Progenitor cell of endocrine pancreas (in vitro differentiated cells): ENCODE measurements around the gene HNRNPH1. TPM values are rescaled to one million over a fixed set of nuclear protein-coding genes. Genes with fewer than 3 reads are reported as not detected.

Experiments
- DNase-seq: peaks from one replicate; pipeline ENCODE4 v3.0.0; 2021; ENCODE audit warnings: low spot score; ENCODE audit not compliant: unreplicated experiment
- H3K27ac Mint-ChIP-seq: 2 replicates; pipeline ENCODE4 v1.8.0; 2021; ENCODE audit warnings: mild to moderate bottlenecking, moderate library complexity, mixed read lengths
- H3K27me3 Mint-ChIP-seq: 2 replicates; pipeline ENCODE4 v1.8.0; 2021; ENCODE audit warnings: mixed read lengths
- H3K36me3 Mint-ChIP-seq: 2 replicates; pipeline ENCODE4 v1.8.0; 2022; ENCODE audit warnings: mixed read lengths; ENCODE audit not compliant: insufficient read depth
- H3K4me1 Mint-ChIP-seq: 2 replicates; pipeline ENCODE4 v1.8.0; 2021; ENCODE audit warnings: low read depth, mixed read lengths
- H3K4me3 Mint-ChIP-seq: 2 replicates; pipeline ENCODE4 v1.8.0; 2021; ENCODE audit warnings: low read depth, mild to moderate bottlenecking, moderate library complexity, mixed read lengths
- H3K9me3 Mint-ChIP-seq: 2 replicates; pipeline ENCODE4 v1.8.0; 2021; ENCODE audit warnings: low read depth, mixed read lengths
- CTCF ChIP-seq: fragments of 200-600 bp; sonication (generic); IDR thresholded peaks from one replicate; pipeline ENCODE4 v1.5.0; 2021; ENCODE audit warnings: antibody characterized with exemption, mild to moderate bottlenecking; ENCODE audit not compliant: unreplicated experiment
- total RNA-seq: library from RNA; stranded (reverse); gene quantifications from 2 replicates; pipeline ENCODE4 v1.2.1, GENCODE V29; 2021

The HNRNPH1 gene
- total RNA-seq, 1 donor from 2014 or later: 1,377 TPM

GRCh38 chr5:179614745-179615144 is 8.7 kb downstream of the HNRNPH1 start:
- no peak for TF ChIP-seq CTCF
- Mint-ChIP-seq H3K27ac (peak overlapping the region; percentile 81), H3K27me3 (no peaks in the 10 kb centered on the region), H3K9me3 (no peaks in the 10 kb centered on the region), H3K4me3 (no peak overlapping the region), H3K36me3 (peaks cover 65% of the 10 kb centered on the region), H3K4me1 (peaks cover 50% of the 10 kb centered on the region)
- no peak for DNase-seq

- Mint-ChIP-seq H3K27me3 (no peaks in the 10 kb centered on the region), H3K9me3 (no peaks in the 10 kb centered on the region), H3K4me1 (peaks cover 44% of the 10 kb centered on the region), H3K4me3 (no peak overlapping the region), H3K36me3 (peaks cover 62% of the 10 kb centered on the region), H3K27ac (peak overlapping the region; percentile 94)
- TF ChIP-seq CTCF: no peak
- no peak for DNase-seq
Observed at GRCh38 chr5:179613460-179614071, 9.9 kb downstream of the HNRNPH1 start.

- no peak for TF ChIP-seq CTCF
- H3K4me1 Mint-ChIP-seq: peaks cover 40% of the 10 kb centered on the region
- peaks cover 58% of the 10 kb centered on the region for H3K36me3 Mint-ChIP-seq
- H3K9me3 Mint-ChIP-seq: no peaks in the 10 kb centered on the region
- DNase-seq: no peak
- H3K27me3 Mint-ChIP-seq: no peaks in the 10 kb centered on the region
- H3K27ac Mint-ChIP-seq: peak overlapping the region; percentile 94
- no peak overlapping the region for H3K4me3 Mint-ChIP-seq
Observed at GRCh38 chr5:179612577-179613459, 10.7 kb downstream of the HNRNPH1 start.

GRCh38 chr5:179610903-179611265 is 12.6 kb downstream of the HNRNPH1 start:
- peak overlapping the region; percentile 69 for H3K27ac Mint-ChIP-seq
- no peak for DNase-seq
- no peak for TF ChIP-seq CTCF
- peaks cover 26% of the 10 kb centered on the region for H3K4me1 Mint-ChIP-seq
- no peak overlapping the region for H3K4me3 Mint-ChIP-seq
- H3K36me3 Mint-ChIP-seq: peaks cover 44% of the 10 kb centered on the region
- H3K9me3 Mint-ChIP-seq: no peaks in the 10 kb centered on the region
- H3K27me3 Mint-ChIP-seq: no peaks in the 10 kb centered on the region

GRCh38 chr5:179610109-179610902 is 13.2 kb downstream of the HNRNPH1 start:
- TF ChIP-seq CTCF: no peak
- no peaks in the 10 kb centered on the region for H3K27me3 Mint-ChIP-seq
- peaks cover 42% of the 10 kb centered on the region for H3K36me3 Mint-ChIP-seq
- no peak for DNase-seq
- no peak overlapping the region for H3K4me3 Mint-ChIP-seq
- H3K4me1 Mint-ChIP-seq: peaks cover 23% of the 10 kb centered on the region
- H3K27ac Mint-ChIP-seq: peak overlapping the region; percentile 69
- no peaks in the 10 kb centered on the region for H3K9me3 Mint-ChIP-seq
